HepG2 (cell line): ENCODE data around the gene FIGNL1.

Source experiments
- CTCF ChIP-seq: sonication (generic); formaldehyde crosslinking; IDR thresholded peaks from 2 replicates; pipeline ENCODE4 v1.5.0; 2020; ENCODE audit warnings: mild to moderate bottlenecking, missing genetic modification reagents, moderate library complexity
- EZH2 ChIP-seq: conservative IDR thresholded peaks from 2 replicates; pipeline ENCODE4 v1.6.1; 2012; ENCODE audit warnings: mild to moderate bottlenecking, low read depth, low read length, moderate library complexity
- NR2F1 ChIP-seq, 2 experiments: fragments of 450-650 bp in 1 of 2; formaldehyde crosslinking in 1 of 2; IDR thresholded peaks; 2 replicates each; pipeline versions ENCODE4 v1.5.0 to v1.6.1; 2016 to 2020; ENCODE audit warnings: mild to moderate bottlenecking in 1 of 2, missing compliant biosample characterization in 1 of 2, missing genetic modification reagents in 1 of 2, moderate library complexity in 1 of 2
- ZNF382 ChIP-seq: sonication (generic); formaldehyde crosslinking; IDR thresholded peaks from 2 replicates; pipeline ENCODE4 v1.5.0; 2020; ENCODE audit warnings: missing genetic modification reagents, mild to moderate bottlenecking, borderline replicate concordance

DNA sequence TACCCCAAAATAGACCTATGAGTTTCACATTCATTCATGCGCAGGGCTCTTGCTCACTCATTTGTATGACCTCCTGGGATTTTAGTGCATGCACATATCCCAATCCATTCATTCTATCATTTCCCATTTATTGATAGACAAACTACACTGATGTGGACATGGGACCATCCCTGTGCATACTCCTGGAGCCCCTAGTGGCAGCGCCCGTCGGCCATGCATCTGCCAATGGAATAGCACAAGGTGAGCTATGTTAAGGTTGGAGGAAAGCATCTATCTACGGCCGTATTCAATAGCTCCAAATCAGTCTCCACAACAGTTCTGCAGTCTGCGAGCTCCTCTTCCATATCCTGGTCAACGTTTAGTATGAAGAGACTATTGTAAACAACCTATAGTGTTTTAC is 31.7 kb upstream of the FIGNL1 start:
- TF ChIP-seq ZNF382 (CRISPR knock-in tag) (no peak), CTCF (CRISPR knock-in tag) (no peak), EZH2 (no peak), NR2F1 (CRISPR knock-in tag; IDR thresholded peaks at IDR 0.05) (no peak)
